Activated B cell treated with CpG ODN at 0.5 μM for 24 hours (primary cell): Measurements from ENCODE around the gene CEP192. TPM values are rescaled to one million over a fixed set of nuclear protein-coding genes. Genes with fewer than 3 reads are reported as not detected.
"Not testable (repeated sequence)": the region's sequence is repeated elsewhere in the genome, so short reads cannot be mapped to it uniquely, and the experiment has no call there.

Experiments
- ATAC-seq: fragments of 200-7000 bp; cut with Tn5 transposase; one replicate; pipeline ENCODE4 v1.10.0; 2021; ENCODE audit warnings: low read depth, mild to moderate bottlenecking, moderate library complexity
- CTCF ChIA-PET: fragments of 350-600 bp; sonication (Branson Sonifier 250); formaldehyde crosslinking; loops from one replicate; lab custom pipeline; 2021; ENCODE audit warnings: antibody characterized with exemption; lab: Charles Lee
- POLR2A ChIA-PET: fragments of 350-600 bp; sonication (Branson Sonifier 250); formaldehyde crosslinking; loops from one replicate; lab custom pipeline; 2021; ENCODE audit warnings: antibody characterized with exemption; lab: Charles Lee
- DNase-seq: peaks from one replicate; pipeline ENCODE4 v3.0.0; 2022
- H3K27ac Mint-ChIP-seq: one replicate; pipeline ENCODE4 v1.8.0; 2020; ENCODE audit warnings: mixed read lengths
- H3K27me3 Mint-ChIP-seq: one replicate; pipeline ENCODE4 v1.8.0; 2021; ENCODE audit warnings: mixed read lengths
- H3K36me3 Mint-ChIP-seq: one replicate; pipeline ENCODE4 v1.8.0; 2021; ENCODE audit warnings: low read depth, mixed read lengths
- H3K4me1 Mint-ChIP-seq: one replicate; pipeline ENCODE4 v1.8.0; 2021; ENCODE audit warnings: mixed read lengths
- H3K4me3 Mint-ChIP-seq: one replicate; pipeline ENCODE4 v1.8.0; 2020; ENCODE audit warnings: mild to moderate bottlenecking, mixed read lengths
- H3K9me3 Mint-ChIP-seq: one replicate; pipeline ENCODE4 v1.8.0; 2020; ENCODE audit warnings: mixed read lengths
- intact Hi-C: fragments of 100-400 bp; cut with micrococcal nuclease; formaldehyde crosslinking; loops from one replicate; pipeline ENCODE4 v1.15.1; 2024
- total RNA-seq: library from RNA; stranded (reverse); gene quantifications from 2 replicates; pipeline ENCODE4 v1.2.3, GENCODE V29; 2022
- TF ChIP-seq, protein P1 (sequence below): fragments of 200-600 bp; IDR thresholded peaks from one replicate; pipeline ENCODE4 v1.8.0; 2022; ENCODE audit warnings: antibody characterized with exemption, mild to moderate bottlenecking

Gene CEP192
- total RNA-seq, 1 donor from 2014 or later: 34.2 TPM

DNA sequence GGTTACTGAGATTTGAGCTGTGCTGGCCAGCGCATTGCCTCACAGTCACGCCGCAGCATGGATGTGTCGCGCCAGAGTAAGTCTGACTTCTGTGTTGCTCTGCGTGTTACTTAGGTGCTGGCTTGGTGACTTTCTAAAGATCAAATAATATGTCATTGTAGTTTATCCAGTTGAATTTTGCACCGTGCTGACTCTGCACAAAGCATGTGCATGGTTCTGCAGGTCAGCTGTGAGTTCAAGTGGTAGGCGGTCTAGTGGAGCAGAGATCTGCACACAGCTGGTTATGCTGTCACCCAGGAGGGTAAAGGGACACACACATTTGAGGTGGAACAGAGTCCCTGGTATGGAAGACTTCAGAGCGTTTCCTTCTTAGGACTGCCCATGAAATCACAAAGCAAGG is 105.1 kb downstream of the CEP192 start:
- H3K9me3 Mint-ChIP-seq: no peaks in the 10 kb centered on the region
- intact Hi-C loops: no loop called here

DNA sequence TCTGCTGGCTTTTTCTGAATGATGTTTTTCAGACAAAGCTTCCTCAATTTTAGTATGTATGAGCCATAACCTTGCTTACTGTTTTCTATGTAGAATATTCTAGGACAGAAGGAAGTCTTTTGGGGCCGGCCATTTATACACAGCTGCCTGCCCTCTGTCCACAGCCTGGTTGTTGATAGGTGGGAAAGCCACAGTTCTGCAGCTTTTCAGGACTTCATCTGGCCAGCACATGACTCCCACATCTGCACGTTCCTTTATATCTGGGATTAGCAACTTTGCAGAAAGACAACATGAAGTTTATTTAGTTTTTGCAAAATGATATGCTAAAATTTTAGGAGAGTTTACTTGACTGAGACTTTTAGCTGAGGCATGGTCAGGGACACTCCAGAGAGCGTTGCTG is 105.6 kb downstream of the CEP192 start:
- POLR2A ChIA-PET: no interaction called here
- H3K27me3 Mint-ChIP-seq: no peaks in the 10 kb centered on the region

More for the DNA sequence above, 105.1 kb downstream of the CEP192 start:
- DNase-seq (no peak), ATAC-seq (no peak)
- no peak overlapping the region for H3K27ac Mint-ChIP-seq
- ChIA-PET POLR2A (no interaction called here), CTCF (no interaction called here)
- no peaks in the 10 kb centered on the region for H3K27me3 Mint-ChIP-seq
- TF ChIP-seq, protein P1, sequence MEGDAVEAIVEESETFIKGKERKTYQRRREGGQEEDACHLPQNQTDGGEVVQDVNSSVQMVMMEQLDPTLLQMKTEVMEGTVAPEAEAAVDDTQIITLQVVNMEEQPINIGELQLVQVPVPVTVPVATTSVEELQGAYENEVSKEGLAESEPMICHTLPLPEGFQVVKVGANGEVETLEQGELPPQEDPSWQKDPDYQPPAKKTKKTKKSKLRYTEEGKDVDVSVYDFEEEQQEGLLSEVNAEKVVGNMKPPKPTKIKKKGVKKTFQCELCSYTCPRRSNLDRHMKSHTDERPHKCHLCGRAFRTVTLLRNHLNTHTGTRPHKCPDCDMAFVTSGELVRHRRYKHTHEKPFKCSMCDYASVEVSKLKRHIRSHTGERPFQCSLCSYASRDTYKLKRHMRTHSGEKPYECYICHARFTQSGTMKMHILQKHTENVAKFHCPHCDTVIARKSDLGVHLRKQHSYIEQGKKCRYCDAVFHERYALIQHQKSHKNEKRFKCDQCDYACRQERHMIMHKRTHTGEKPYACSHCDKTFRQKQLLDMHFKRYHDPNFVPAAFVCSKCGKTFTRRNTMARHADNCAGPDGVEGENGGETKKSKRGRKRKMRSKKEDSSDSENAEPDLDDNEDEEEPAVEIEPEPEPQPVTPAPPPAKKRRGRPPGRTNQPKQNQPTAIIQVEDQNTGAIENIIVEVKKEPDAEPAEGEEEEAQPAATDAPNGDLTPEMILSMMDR: no peak
- H3K4me3 Mint-ChIP-seq: no peak overlapping the region
- peaks cover 72% of the 10 kb centered on the region for H3K36me3 Mint-ChIP-seq
- H3K4me1 Mint-ChIP-seq: no peaks in the 10 kb centered on the region

DNA sequence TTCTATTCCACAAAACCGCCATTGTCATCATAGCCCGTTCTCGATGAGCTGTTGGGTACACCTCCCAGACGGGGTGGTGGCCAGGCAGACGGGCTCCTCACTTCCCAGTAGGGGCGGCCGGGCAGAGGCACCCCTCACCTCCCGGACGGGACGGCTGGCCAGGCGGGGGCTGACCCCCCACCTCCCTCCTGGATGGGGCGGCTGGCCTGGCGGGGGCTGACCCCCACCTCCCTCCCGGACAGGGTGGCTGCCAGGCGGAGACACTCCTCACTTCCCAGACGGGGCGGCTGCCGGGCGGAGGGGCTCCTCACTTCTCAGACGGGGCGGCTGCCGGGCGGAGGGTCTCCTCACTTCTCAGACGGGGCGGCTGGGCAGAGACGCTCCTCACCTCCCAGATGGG is 106.9 kb downstream of the CEP192 start:
- POLR2A ChIA-PET, DNase-seq, intact Hi-C loops, H3K9me3 Mint-ChIP-seq, H3K27ac Mint-ChIP-seq, CTCF ChIA-PET, H3K4me3 Mint-ChIP-seq, H3K4me1 Mint-ChIP-seq, H3K27me3 Mint-ChIP-seq, ATAC-seq: not testable (repeated sequence)
- peaks cover 81% of the 10 kb centered on the region for H3K36me3 Mint-ChIP-seq

More for the DNA sequence above, 105.6 kb downstream of the CEP192 start:
- Mint-ChIP-seq H3K9me3 (no peaks in the 10 kb centered on the region), H3K4me1 (no peaks in the 10 kb centered on the region), H3K27ac (no peak overlapping the region), H3K4me3 (no peak overlapping the region), H3K36me3 (peaks cover 75% of the 10 kb centered on the region)
- ATAC-seq (no peak), DNase-seq (no peak)
- TF ChIP-seq, protein P1: no peak
- intact Hi-C loops: no loop called here
- CTCF ChIA-PET: no interaction called here

DNA sequence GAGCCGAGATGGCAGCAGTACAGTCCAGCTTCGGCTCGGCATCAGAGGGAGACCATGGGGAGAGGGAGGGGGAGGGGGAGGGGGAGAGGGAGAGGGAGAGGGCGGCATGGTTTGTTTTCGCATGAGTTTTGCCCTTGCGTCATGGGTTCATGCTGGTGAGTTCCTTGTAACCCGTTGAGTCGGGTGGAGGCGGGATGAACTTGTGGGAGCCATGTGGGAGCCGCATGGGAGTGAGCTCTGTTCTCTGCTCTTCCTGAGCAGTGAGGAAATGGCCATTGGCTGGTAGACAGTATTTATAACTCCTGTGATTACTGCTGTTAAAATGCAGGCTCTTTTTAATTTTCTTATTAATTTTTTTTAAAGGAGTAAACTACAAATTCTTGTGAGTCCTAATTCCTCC is 108.0 kb downstream of the CEP192 start:
- H3K36me3 Mint-ChIP-seq: peaks cover 82% of the 10 kb centered on the region
- intact Hi-C loops: no loop called here
- H3K27ac Mint-ChIP-seq: no peak overlapping the region
- H3K4me3 Mint-ChIP-seq: no peak overlapping the region
- no peaks in the 10 kb centered on the region for H3K4me1 Mint-ChIP-seq
- DNase-seq (no peak), ATAC-seq (no peak)
- H3K9me3 Mint-ChIP-seq: no peaks in the 10 kb centered on the region
- TF ChIP-seq, protein P1: no peak
- no peaks in the 10 kb centered on the region for H3K27me3 Mint-ChIP-seq
- ChIA-PET CTCF (no interaction called here), POLR2A (no interaction called here)

DNA sequence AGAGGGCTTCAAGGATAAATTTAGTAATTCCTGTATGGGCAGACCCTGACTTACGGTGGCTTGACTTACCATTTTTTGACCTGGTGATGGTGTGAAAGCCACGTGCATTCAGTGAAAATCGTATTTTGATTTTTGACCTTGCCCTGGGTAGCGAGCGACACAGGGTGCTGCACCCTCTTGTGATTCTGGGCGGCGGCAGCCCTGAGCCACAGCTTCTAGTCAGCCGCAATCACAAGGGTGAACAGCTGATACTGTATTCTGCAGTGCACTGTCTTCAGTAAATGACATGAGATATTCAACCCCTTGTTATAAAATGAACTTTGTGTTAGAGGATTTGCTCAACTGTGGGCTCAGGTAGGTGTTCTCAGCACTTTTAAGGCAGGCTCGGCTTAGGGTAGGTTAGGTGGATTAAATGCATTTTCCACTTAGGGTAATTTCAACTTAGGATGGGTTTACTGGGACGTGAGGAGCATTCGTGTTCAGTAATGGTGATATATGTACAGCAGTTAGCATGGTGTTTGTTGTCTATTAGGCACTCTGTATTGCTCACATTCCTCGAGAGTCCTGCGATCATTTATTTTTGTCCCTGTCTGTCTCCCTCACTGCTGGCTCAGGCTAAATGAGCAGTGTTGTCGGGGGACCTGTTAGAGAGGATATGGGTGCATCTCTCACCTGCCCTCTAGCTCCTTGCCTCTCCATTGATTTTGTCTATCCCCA is 109.9 kb downstream of the CEP192 start:
- ATAC-seq (no peak), DNase-seq (no peak)
- intact Hi-C loops: no loop called here
- H3K9me3 Mint-ChIP-seq: no peaks in the 10 kb centered on the region
- TF ChIP-seq, protein P1: no peak
- H3K36me3 Mint-ChIP-seq: peaks cover 84% of the 10 kb centered on the region
- ChIA-PET POLR2A (no interaction called here), CTCF (no interaction called here)
- H3K4me3 Mint-ChIP-seq: no peak overlapping the region
- H3K27me3 Mint-ChIP-seq: no peaks in the 10 kb centered on the region
- H3K4me1 Mint-ChIP-seq: no peaks in the 10 kb centered on the region
- H3K27ac Mint-ChIP-seq: no peak overlapping the region
